ENCODE data around the gene CTRB2.
"Not testable (repeated sequence)": the region's sequence is repeated elsewhere in the genome, so short reads cannot be mapped to it uniquely, and the experiment has no call there.

Gene CTRB2

DNA sequence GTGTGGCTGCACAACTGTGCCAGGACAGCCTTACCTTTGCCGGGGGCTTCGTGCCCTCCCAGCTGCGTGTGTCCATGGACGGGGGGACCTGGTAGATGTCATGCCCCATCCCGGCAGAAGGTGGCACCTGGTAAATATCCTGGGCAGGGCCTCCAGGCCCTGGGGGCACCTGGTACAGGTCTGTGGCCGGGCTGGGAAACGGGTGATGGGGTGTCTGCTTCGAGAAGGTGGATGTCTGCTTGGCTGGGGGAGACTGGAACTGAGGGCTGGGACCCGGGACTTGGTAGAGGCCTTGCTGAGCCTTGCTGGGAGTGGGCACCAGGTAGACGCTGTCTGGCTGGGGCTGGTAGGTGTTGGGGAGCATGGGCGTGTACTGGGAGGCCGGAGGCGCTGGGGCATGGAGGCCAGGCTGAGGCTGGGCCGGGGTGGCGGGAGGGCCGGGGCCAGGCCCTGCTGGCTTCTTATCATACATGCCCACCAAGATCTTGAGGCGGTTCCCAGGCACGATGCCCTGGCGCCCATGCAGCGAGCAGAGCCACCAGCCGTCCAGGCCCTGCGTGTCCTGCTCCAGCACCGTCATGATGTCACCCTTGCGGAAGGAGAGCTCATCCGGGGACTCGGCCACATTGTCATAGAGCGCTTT is 35.6 kb upstream of the CTRB2 start:
- not testable (repeated sequence) for DNase-seq (ENCODE audit: low spot score)

DNA sequence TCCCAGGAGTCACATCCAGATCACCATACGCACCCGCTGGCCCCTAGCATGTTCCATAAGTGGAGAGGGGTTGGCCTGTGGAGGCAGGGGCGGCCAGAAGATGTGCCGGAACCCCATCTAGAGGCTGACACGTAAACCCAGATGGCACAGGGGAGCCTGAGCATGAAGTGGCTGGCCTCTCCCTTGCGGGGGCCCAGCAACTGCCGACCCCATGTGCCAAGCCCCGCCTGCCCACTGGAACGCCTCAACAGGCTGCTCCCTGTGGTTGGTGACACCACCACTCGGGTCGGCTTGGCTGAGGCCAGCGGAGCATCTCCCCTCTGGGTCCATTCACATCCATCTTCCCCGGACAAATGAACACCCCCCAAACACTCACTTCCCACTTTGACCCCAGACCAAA is 35.0 kb upstream of the CTRB2 start:
- DNase-seq (ENCODE audit: low spot score): no peak

DNA sequence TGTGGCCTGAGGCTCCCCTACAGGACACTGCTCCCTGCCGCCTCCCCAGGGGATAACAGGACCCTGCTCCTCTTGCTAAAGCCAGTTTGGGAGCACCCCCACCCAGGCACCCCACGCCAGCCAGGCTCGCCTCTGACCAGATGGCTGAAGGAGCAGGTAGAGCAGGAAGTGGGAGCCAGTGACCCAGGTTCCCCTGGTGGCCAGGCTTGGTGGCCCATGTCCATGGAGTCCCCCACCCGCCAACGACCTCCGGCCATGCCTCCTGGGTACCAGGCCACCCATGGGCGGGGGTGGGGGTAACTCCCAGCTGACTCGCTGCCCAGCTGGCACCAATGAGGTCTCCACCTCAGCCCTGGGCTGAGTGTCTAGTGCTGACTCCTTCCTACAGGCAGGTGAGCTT is 34.5 kb upstream of the CTRB2 start:
- DNase-seq (ENCODE audit: low spot score): no peak

DNA sequence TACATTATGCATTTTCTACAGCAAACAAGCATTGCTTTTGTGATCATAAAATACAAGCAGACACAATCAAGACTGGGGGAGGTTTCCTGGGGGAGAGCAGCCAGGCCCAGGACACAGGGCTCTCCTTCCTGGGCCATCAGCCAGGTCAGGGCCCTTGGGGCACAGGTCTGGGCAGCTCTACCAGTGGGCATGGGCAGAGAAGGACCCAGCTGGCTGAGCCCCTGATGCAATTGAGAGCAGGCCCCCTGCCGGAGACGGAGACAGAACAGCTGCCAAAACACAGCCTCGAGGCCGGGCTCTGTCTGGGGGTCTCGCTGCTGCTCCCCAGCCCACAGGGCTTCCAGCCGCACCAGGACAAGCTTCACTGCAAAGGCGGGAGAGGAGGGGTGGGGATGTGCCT is 33.7 kb upstream of the CTRB2 start:
- not testable (repeated sequence) for DNase-seq (ENCODE audit: low spot score)

DNA sequence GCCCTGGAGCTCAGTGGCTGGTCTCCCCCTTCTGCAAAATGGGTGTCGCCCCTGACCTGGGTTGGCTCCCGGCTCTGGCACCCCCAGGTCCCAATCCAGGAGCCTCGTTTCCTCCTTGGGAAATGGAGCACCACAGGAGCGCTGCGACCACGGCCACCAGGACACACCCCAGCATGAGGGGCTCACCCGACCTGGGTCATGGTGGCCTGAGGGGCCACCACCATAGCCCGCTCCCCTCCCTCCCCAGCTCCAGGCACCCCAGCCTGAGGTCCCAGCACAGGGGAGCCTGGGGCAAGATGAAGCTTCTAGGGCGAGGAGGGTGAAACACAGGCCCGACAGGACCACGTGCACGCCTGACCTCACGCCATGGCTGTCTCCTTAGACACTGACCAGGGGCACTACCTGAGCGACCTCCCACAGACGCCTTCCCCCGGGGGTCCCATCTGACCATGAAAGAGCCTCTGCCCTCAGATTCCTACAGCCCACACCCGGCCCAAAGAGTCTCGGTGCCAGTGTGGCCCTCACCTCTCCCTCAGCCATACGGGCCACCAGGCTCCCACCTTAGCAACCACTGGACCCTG is 32.7 kb upstream of the CTRB2 start:
- no peak for DNase-seq (ENCODE audit: low spot score)

DNA sequence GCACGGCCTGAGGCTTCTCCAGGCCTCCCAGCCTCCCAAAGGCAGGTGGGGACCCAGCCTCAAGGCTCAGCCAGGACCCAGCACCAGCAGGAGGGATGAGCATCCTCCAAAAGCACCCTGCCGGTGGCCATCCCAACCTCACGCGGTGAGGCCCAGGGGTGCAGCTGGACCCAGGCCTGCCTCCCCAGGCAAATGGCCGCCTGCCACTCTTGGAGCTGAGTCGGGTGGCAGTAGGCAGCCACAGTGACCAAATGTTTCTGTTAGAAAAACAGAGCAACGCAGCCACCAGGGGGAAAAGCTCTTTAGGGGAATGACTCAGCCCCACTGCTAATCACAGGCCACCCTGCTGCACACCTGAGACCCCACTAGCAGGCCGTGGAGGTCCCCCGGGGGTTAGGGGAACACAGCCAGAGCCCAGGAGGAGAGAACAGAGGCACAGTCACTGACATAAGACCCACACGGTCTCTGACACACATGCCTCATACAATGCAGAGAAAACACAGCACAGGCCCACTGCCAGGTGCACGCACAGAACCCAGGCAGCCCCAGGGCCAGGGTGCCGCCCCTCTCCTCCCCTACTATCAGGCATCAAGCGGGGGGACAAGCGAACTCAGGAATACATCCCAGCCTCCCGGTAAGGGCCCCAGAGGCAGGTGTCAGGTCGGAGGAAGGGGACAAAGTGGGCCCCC is 32.0 kb upstream of the CTRB2 start:
- DNase-seq (ENCODE audit: low spot score): no peak

DNA sequence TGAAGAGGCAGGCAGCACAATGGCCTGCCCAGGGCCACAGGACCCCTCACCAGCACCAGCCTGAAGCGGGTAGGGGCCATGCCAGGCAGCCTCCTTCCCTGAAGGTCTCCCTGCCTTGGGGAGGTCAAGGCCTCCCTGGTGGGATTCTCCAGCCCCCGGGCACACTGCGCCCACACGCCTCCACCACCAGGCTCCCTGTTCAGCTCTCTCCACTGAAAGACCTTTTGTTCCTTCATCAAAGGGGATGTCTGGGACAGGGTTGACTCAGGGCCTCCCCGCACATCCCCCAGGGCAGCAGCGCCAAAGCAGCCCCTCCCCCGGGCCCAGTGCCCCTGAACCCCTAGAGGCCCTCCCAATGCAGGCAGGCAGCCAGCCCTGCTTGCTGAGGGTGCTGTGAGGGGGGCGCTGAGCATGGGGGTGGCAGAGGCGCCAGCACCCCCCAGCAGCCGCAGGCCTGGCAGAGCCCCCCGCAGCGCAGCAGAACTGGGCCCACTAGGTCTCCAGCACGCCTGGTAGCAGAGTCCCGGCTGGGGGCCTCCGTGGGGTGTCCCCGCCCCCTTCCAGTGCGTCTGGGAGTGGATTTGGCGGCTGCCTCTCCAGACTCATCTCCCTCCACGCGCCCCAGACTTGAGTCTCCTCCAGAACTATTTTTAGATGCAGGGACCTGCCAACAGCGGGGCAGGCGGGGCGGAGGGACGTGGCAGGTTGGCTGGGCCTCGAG is 31.3 kb upstream of the CTRB2 start:
- no peak for DNase-seq (ENCODE audit: low spot score)

DNA sequence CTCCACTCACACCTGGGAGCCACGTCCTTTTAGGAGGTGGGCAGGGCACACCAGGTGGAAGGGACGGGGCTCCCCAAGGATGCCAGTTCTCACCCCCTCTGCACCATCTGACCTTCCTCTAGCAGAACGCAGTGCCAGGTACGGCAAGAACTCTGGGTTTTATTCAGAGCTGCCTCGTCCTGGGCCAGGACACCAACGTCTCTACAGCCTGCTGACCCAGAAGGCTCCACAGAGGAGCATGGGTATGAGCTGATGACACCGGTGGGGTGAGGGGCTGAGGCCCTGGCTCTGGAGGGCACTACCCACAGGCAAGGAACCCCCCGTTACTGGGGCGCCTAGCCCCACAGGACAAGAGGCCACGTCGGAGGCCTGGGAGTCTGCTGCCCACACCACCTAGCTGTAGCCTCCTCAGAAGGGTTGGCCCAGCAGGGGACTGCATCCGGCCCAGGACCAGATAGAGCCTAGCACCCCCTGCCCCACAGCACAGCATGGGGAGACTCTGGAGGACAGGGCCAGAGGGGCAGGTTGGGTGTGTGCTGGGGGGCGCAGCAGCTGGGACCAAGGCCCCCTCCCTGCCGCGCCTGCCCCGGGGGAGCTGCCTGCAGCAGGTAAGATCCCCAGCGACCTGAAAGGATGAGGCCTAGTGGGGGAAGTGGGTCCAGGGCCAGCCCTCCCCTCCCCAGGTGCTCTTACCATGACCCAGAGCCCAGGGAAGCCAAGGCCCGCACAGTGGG is 30.6 kb upstream of the CTRB2 start:
- no peak for DNase-seq (ENCODE audit: low spot score)

DNA sequence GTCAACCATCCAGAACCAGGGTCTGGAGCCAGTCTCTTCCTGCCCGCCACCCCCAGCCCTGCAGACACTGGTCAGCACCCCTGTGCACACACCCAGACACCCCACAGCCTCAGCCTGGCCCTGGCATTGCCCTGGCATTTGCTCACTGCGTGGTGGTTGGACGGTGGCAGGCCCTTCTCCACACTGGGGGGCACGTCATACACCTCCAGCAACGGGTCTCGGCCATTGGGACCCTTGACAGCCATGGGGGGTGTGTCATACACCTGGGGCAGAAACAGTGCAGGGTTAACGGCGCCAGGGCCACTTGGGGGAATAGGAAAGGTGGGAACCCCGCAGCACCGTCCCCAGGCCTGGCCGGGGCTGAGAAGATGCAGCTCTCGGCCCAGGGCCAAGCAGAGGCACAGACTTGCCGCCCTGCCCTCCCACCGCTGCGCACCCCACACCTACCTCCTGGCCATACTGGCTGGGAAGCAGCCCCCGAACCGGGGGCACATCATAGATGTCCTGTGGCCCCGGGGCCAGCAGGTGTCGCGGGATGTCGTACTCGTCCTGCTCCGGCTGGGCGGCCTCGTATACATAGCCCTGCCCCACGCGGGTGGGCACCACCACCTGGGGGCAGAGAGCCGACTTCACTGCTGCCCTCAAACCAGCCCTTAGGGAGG is 29.9 kb upstream of the CTRB2 start:
- DNase-seq (ENCODE audit: low spot score): no peak

DNA sequence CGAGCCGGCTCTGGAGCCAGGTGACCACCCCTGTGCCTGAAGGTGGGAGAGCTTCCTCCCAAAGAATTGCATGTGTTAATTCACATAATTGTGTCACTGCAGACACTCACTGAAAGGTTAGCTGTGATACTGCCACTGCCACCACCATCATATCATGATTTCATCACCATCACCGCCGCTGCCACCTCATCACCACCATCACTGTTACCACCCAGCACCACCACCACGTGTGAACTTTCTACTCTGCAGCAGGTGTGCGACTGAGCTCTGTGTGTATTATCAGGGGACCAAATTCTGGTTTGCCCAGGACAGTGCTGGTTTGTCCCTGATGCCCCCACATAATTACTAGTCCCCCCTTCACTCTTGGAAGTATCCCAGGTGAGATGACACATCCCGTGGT is 29.3 kb upstream of the CTRB2 start:
- no peak for DNase-seq (ENCODE audit: low spot score)

DNA sequence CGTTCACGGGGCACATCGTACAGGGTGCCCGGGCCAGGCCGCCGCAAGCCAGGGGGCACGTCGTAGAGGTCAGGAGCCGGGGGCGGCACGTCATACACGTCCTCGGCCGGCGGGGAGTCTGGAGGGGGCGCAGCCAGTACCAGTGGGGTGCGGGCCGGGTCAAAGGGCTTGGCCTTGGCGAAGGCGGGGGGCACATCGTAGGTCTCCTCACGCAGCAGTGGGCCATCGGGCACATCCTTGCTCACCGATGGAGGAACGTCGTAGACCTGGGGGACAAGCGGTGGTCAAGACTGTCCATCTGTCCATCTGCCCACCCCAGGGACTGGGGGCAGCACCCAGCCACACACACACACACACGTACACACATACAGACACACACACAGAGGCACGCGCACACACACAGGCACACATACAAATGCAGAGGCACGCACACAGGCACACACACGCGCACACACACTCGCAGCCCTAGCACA is 28.8 kb upstream of the CTRB2 start:
- DNase-seq (ENCODE audit: low spot score): no peak

DNA sequence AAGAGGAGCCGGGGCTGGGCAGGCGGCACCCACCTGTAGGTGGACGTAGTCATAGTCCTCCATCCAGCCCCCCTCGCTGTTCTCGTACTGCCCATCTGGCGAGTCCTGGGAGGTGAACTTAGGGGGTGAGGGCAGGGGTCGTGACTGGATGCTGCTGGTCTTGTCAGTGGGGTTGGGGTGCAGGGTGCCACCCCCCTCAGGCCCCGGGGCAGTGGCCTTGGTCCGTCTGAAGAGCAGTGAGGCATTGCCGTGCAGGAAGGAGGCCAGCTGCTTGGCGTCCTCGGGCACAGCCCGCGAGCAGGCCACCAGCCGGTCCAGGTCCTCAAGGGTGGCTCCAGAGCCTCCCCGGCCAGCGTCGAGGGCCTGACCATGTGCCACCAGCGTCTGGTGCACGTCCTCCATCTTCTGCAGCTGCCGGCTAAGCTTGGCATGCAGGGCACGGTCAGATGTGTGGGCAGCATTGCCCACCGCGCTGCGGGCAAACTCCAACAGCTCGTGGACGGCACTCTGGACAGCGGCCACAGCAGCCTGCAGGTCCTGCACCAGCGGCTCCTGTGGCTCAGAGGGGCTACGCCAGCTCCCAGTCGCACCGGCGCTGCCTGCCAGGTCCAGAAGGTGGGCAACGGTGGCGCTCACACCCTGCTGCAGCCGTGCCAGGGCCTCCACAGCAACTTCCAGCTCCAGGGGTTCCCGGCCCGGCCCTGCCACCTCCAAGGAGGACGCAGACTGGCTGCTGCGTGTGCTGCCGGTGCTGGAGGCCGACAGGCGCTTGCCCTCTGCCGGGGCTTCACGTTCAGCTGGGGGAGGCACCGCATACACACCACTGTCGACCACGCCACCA is 28.1 kb upstream of the CTRB2 start:
- DNase-seq (ENCODE audit: low spot score): no peak

DNA sequence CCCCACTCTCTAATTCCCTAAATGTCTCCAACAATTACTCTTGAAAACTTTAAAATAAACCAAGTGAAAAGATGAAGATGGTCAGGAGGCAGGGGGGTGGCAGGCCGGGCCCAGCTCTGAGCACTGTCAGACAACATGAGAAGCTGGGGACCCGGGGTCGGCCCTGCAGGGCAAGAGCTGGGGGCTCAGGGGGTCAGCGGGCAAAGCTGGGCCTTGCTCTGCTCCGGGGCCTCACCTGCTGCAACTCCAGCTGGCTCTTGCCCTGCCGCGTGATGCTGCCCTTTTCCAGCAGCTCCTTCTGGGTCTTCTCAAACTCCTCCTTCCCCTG is 26.6 kb upstream of the CTRB2 start:
- DNase-seq (ENCODE audit: low spot score): no peak

DNA sequence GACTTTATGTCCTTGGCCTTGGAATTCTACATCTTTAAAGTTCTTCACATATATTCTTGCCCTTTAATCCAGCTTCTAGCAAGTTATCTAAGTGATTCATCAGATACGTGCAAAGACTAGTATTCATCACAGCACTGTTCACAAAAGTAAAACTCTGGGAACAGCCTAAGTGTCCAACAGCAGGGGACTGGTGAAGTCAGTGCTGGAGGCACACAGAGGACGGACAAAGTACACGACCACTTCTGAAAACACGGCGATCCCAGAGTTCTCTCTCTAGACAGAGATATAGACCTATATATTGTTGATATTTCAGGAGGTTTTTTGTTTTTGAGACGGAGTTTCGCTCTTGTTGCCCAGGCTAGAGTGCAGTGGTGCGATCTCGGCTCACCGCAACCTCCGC is 24.6 kb upstream of the CTRB2 start:
- no peak for DNase-seq (ENCODE audit: low spot score)

DNA sequence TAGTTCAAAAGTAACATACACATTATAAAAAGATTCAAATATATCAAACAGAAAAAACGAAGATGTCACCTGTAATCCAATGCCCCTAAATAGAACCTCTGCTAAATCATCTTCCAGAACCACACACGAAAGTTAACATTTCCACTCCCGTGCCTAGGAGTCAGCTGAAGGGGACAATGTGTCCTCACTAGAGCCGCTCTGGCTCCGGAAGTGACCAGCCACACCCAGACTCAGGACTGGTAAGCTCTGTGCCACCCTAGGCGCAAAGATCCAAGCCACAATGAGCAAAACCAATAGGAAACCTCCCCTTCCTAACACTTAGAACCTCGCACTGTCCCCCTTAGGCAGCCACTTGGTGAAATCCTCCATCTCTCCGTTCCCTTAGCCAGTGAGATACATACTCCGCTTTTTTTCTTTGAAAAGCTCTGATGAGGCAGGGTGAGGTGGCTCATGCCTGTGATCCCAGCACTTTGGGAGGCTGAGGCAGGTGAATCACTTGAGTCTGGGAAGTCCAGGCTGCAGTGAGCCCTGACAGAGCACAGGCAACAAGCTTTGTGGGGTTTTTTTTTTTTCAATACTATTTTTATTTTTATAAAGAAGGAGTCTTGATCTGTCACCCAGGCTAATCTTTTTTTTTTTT is 23.6 kb upstream of the CTRB2 start:
- no peak for DNase-seq (ENCODE audit: low spot score)

DNA sequence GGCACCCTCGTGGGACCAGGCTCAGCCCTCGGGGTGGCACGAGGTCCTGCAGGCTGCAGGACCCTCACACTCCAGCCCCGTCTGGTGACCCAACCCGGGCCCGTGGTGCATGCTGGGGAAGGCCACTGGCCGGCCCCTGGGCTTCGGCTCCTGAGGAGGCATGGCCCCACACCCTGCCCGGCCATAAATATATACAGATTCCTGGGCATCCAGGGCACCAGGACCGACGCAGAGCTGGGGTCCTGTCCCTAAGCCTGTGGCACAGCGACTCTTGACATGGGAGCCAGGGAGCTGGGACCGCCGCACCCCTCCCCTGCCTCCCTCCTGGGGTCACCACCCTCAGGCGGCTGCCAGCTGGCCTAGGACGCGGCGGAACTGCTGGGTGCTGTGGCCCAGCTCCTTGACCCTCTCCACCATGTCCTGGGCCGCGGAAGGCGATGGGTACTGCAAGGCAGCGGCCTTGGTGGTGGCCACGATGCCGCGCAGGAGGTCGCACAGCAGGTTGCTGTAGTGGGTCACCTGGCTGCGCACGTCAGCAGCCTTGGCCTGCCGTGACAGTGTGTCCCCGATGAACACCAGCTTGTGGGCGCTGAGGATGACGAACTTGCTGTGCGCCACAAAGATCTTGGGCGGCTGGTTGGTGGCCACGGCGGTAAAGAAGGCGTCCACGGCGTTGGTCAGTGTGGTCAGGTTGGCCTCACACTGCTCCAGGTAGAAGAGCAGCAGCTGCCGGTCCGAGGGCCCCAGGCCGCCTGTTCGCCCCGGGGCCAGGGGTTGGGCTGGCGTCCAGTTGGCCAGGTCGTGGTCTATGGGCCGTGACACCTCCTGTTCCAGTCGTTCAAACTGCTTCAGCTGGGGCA is 22.4 kb upstream of the CTRB2 start:
- DNase-seq (ENCODE audit: low spot score): no peak

DNA sequence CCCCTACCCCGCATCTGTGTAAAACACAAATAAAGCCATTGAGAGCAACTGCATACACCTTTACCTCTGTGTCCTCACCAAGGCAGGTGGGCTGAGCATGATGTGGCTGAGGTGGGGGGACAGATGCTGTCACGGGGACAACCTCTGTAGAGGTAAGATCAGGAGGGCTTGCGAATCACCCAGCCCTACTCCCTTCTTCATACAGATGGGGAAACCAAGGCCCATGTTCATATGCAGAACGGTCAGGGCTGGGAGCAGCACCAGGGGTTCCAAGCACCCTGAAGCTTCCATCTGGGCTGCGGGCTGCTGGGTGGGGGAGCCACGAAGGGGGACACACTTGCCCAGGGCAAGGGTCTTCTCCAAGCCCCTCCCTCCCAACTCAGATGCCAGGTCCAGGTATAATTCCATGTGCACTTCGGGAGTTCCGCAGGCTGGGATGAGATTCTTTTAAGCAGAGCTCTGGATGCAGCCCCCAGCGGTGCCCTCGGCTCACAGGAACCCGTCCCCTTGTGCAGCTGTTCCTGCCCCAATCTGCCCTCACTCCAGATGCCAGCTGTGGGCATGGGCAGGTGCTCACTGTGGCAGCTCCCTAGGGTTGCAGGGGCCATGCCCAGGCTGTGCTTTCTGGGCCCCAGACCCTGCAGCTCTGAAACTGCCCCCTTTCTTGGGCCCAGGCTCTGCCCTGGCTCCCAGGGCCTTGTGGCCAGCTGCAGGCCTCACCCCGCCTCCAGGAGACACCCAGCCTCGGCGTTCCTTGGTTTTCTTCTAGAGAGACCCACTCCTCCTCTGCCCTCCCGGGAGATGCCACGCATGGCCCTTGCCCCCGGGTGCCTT is 21.4 kb upstream of the CTRB2 start:
- DNase-seq (ENCODE audit: low spot score): no peak

DNA sequence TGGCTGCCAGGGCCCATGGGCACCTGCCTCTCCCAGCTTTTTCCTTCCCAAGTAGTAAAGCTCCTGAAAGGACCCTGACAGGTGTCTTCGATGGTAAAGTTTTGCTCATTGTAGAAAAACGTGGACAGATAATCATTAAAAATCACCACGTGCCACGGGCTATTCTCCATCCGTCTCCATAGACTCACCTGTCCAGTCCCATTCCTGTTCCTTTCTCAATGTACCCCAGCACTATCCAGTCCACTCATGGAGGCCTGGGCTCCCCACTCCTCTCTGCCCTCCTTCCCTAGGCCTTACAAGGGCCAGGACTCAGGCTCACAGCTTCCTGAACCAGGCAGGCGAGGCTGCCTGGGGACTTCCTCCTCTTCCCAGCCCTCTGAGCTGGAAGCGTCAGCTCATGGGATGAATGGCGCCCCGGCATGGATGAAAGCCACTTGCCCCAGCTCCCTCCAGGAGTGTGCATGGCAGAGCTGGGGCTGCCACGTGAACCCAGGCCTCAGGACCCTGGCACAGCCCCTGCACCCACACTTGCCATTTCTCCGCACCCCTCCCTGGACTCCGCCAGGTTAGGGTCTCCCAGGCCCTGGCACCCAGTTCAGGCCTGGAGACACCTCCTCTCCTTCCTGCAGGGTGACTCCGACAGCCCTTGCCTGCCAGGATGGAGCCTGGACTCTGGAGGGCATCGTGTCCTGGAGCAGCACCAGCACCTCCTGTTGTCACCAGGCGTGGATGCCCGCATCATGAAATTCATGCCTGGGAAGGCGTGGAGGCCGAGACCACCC is 20.6 kb upstream of the CTRB2 start:
- DNase-seq (ENCODE audit: low spot score): no peak
